ENCODE data around the gene TBC1D14. TPM values are rescaled to one million over a fixed set of nuclear protein-coding genes. Genes with fewer than 3 reads are reported as not detected.

Gene TBC1D14
- total and polyA plus RNA-seq, 2 of the 4 experiments (the other 2 are of a cell fraction) = 31.7 to 40.7 TPM

DNA sequence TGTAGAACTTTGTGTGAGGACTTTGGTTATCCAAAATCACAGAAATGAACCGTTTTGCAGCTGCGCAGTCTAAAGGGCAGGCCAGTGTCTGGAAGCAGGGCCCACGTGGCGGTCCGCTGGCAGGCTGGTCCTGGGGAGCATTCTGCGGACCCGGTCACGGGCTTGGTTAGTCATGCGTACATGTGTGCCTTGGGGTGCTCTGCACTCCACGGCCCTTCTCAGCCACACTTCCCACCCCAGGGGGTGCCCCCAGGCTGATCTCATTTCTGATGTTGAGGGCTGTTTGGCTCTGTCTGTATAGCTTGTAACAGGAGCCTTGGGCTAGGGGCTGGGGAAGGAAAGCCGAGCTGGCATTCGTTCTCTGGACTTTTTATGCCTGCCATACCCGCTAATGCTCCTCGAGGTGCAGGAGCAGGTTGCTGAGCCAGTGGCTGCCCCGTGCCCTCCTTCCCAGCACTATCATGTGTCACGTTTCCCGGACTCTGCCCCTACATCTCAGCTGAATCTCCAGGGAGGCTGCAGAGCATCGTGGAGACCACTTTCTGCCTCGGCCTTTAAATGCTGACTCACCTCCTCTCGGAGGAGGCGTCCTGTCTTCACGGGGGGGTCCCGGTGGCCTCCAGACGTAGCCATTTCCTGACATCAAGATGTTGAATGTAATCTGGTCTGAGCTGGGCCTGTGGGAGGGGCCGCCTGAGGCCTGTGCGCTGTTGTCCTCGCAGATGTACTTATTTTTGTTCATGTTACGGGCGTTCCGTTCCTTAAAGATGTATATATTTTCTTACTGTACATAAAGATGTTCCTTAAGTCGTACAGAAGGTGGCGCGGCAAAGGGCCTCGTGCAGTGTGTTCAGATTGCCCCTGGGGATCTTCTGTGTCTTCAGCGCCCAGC lies 122.2 kb downstream of the TBC1D14 start:
- no peak overlapping the region for H3K27ac ChIP-seq (ENCODE audit: insufficient read depth, low read length)
- H2BK15ac ChIP-seq (ENCODE audit: low read depth, low read length) = no peak overlapping the region
- no peak overlapping the region for H3K14ac ChIP-seq (replicated peaks; ENCODE audit: low read depth, low read length)
- peaks cover 3 to 31% of the 10 kb centered on the region in 2 experiments; a peak in 2 of 4 replicates for H3K79me1 ChIP-seq (ENCODE audit: low read depth in 1 of 2, low read length in 2 of 2)
- H2BK20ac ChIP-seq (ENCODE audit: low read depth, low read length) = no peak overlapping the region
- POLR2A ChIA-PET (ENCODE audit: unreplicated experiment) = no interaction called here
- TF ChIP-seq FOS (IDR thresholded peaks at IDR 0.05; ENCODE audit: low read depth, low read length) = no peak
- H3K56ac ChIP-seq (ENCODE audit: extremely low read depth, insufficient read depth, low read length) = no peak overlapping the region
- BruUV-seq (replicated peaks) = no TSS peak
- H3K4me2 ChIP-seq (ENCODE audit: low read depth, low read length) = no peak overlapping the region
- H2AK5ac ChIP-seq (ENCODE audit: low read depth, low read length) = no peak overlapping the region
- H3K4me3 ChIP-seq (ENCODE audit: insufficient read depth, low read depth, low read length) = no peak overlapping the region
- WGBS, 2 experiments (ENCODE audit: extremely low coverage in 2 of 2, insufficient read length in 1 of 2) = 91% methylated on average over 9 of the region's 35 CpGs; no CpG with 5 or more reads in 1 of the 2 experiments
- H4K91ac ChIP-seq (ENCODE audit: insufficient read depth, low read depth, low read length) = no peak overlapping the region
- no peak overlapping the region for H3K4ac ChIP-seq (ENCODE audit: low read depth, low read length)
- H3K18ac ChIP-seq (ENCODE audit: low read depth, low read length) = no peak overlapping the region
- no peak overlapping the region for H4K8ac ChIP-seq (ENCODE audit: low read depth in 2 of 2, low read length in 2 of 2)
- in situ Hi-C loops (cut with MboI; ENCODE audit: low sequenced_read_pairs) = no loop called here
- no peak overlapping the region for H2AFZ ChIP-seq (replicated peaks; ENCODE audit: low read length, poor library complexity)
- intact Hi-C loops (cut with micrococcal nuclease) = no loop called here
- H2BK5ac ChIP-seq (ENCODE audit: low read depth, low read length, poor library complexity, severe bottlenecking) = no peak overlapping the region
- H2BK120ac ChIP-seq (ENCODE audit: low read depth, low read length) = no peak overlapping the region
- no peaks in the 10 kb centered on the region for H3K9me3 ChIP-seq (ENCODE audit: control insufficient read depth, insufficient read depth, low read length)
- peak overlapping the region; percentile 68 for H2AK9ac ChIP-seq (replicated peaks; ENCODE audit: low read depth, low read length, poor library complexity)
- no peaks in the 10 kb centered on the region for H3K27me3 ChIP-seq (ENCODE audit: control insufficient read depth, insufficient read depth, low read length)
- dilution Hi-C loops (cut with HindIII; ENCODE audit: low sequenced_read_pairs, unreplicated experiment) = no loop called here
- no peaks in the 10 kb centered on the region; the same call in 1 of the 2 replicates for H4K20me1 ChIP-seq (ENCODE audit: insufficient read depth, low read length)
- no peak overlapping the region for H3K23ac ChIP-seq (ENCODE audit: low read depth, low read length)
- no peak overlapping the region for H3K9ac ChIP-seq (ENCODE audit: low read depth, low read length)
- peaks cover 47% of the 10 kb centered on the region for H3K36me3 ChIP-seq (ENCODE audit: control insufficient read depth, insufficient read depth, low read length)
- ATAC-seq (ENCODE audit: low read depth) (no peak), DNase-seq (no peak)
- H4K5ac ChIP-seq (ENCODE audit: low read depth, low read length) = no peak overlapping the region
- peaks cover 29% of the 10 kb centered on the region for H3K9me1 ChIP-seq (ENCODE audit: insufficient read depth, low read length)
- CTCF ChIA-PET = interaction anchor here (1.0 kb wide), 1 partner anchor 11 kb away, joined by 3 read pairs; the partner anchor contains the start of gene TADA2B
- H3K4me1 ChIP-seq (ENCODE audit: control insufficient read depth, insufficient read depth, low read length) = peaks cover 11% of the 10 kb centered on the region
